Measurements from ENCODE around the gene RBM20.

Gene RBM20

DNA sequence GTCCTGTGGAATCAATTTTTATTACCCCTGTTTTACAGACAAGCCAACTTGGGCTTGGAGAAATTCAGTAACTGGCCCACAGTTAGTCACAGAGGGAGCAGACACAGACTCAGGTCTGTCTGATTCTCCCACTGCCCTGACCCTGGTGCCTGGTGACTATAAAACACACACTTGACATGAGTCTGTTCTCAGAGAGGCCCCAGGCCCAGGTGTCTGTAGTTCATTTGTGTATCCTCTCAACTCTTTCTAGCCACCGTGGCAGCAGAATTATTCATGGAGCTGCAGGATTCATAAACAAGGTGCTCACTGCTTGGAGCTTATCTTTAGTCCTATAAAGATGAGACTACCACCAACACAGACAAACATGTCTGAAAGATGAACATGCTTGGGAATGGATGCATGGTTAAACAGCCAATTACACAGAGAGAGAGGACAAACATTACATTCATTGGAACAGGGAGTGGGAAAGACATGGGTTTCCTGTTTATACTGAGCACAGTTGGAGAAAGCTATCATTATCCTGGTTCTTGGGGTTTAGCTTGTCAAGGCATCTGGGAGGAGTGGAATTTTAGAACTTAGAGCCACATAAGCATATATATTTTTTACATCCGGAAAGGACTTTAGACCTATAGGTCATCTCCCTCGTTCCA is 148.5 kb downstream of the RBM20 start:
- no peaks in the 10 kb centered on the region for H3K27me3 Mint-ChIP-seq (ENCODE audit: low read depth)
- H3K9me3 Mint-ChIP-seq = no peaks in the 10 kb centered on the region
- TF ChIP-seq, protein P1, sequence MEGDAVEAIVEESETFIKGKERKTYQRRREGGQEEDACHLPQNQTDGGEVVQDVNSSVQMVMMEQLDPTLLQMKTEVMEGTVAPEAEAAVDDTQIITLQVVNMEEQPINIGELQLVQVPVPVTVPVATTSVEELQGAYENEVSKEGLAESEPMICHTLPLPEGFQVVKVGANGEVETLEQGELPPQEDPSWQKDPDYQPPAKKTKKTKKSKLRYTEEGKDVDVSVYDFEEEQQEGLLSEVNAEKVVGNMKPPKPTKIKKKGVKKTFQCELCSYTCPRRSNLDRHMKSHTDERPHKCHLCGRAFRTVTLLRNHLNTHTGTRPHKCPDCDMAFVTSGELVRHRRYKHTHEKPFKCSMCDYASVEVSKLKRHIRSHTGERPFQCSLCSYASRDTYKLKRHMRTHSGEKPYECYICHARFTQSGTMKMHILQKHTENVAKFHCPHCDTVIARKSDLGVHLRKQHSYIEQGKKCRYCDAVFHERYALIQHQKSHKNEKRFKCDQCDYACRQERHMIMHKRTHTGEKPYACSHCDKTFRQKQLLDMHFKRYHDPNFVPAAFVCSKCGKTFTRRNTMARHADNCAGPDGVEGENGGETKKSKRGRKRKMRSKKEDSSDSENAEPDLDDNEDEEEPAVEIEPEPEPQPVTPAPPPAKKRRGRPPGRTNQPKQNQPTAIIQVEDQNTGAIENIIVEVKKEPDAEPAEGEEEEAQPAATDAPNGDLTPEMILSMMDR (IDR thresholded peaks at IDR 0.05; ENCODE audit: unreplicated experiment in 3 of 3) = no peak
- no peak overlapping the region for H3K4me3 Mint-ChIP-seq
- peaks cover 63% of the 10 kb centered on the region for H3K4me1 Mint-ChIP-seq
- H3K27ac Mint-ChIP-seq = peak overlapping the region; percentile 31 to 49 (median 40)
- H3K36me3 Mint-ChIP-seq (ENCODE audit: low read depth) = no peaks in the 10 kb centered on the region

DNA sequence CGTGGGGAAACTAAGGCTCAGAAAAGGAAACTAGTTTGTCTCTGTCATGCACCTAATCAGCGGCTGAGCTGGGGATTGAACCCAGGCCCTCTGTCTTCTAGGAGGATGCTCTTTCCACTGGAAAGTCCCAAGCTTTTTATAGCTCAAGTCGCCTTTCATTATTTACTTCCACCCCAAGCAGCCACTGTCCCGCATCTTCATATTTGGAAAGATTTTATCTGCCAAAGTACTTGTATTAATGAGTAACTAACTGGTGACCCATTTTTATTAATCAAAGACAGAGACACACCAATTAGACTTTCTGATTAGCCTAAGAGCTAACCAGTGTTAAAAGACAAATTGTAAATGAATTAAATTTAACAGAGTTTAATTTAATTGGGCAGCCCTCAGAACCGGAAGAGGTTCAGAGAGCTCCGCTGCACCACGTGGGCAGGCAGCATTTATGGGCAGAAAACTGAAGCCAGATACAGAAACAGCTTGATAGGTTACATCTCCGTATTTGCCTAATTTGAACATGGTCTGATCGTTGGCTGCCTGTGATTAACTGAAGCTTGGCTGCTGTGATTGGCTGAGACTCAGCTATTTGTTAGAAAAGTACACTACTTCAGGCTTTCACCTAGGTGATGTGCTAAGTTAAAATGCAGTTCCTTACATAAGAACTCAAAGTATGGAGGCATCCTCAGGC is 149.1 kb downstream of the RBM20 start:
- Mint-ChIP-seq H3K4me3 (no peak overlapping the region), H3K36me3 (ENCODE audit: low read depth) (peaks cover 3% of the 10 kb centered on the region), H3K9me3 (no peaks in the 10 kb centered on the region), H3K27me3 (ENCODE audit: low read depth) (no peaks in the 10 kb centered on the region), H3K27ac (peak overlapping the region; percentile 33 to 49 (median 40)), H3K4me1 (peaks cover 63% of the 10 kb centered on the region)
- TF ChIP-seq, protein P1 (IDR thresholded peaks at IDR 0.05; ENCODE audit: unreplicated experiment in 3 of 3) = no peak

- no peak overlapping the region for H3K4me3 Mint-ChIP-seq
- H3K27ac Mint-ChIP-seq = peak overlapping the region; percentile 36 to 49 (median 40)
- H3K27me3 Mint-ChIP-seq (ENCODE audit: low read depth) = no peaks in the 10 kb centered on the region
- TF ChIP-seq, protein P1 (IDR thresholded peaks at IDR 0.05; ENCODE audit: unreplicated experiment in 3 of 3) = no peak
- H3K9me3 Mint-ChIP-seq = no peaks in the 10 kb centered on the region
- H3K4me1 Mint-ChIP-seq = peaks cover 58% of the 10 kb centered on the region
- H3K36me3 Mint-ChIP-seq (ENCODE audit: low read depth) = peaks cover 3% of the 10 kb centered on the region
Observed at GRCh38 chr10:110793886-110794285, 149.8 kb downstream of the RBM20 start.

GRCh38 chr10:110794808-110795207 is 150.7 kb downstream of the RBM20 start:
- H3K27ac Mint-ChIP-seq = peak overlapping the region in 2 of 3 experiments; percentile 50 to 89
- TF ChIP-seq, protein P1 (IDR thresholded peaks at IDR 0.05; ENCODE audit: unreplicated experiment in 3 of 3) = no peak
- H3K4me1 Mint-ChIP-seq = peaks cover 52% of the 10 kb centered on the region
- H3K27me3 Mint-ChIP-seq (ENCODE audit: low read depth) = no peaks in the 10 kb centered on the region
- no peaks in the 10 kb centered on the region for H3K9me3 Mint-ChIP-seq
- H3K36me3 Mint-ChIP-seq (ENCODE audit: low read depth) = peaks cover 3% of the 10 kb centered on the region
- no peak overlapping the region for H3K4me3 Mint-ChIP-seq

DNA sequence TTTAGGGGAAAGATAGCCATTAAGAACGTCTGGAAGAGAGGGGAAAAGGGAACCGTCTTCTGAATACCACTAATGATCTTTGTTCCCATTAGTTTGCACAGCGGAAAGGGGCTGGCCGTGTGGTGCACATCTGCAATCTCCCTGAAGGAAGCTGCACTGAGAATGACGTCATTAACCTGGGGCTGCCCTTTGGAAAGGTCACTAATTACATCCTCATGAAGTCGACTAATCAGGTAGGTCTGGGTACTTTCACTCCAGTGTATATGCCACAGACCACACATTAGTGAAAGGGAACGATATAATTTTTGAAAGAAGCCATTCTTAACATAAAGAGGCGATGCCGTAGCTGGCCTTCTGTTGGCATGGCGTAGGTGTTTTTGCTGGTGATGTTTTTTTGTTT is 153.3 kb downstream of the RBM20 start:
- peaks cover 40% of the 10 kb centered on the region for H3K4me1 Mint-ChIP-seq
- no peaks in the 10 kb centered on the region for H3K9me3 Mint-ChIP-seq
- TF ChIP-seq, protein P1 (IDR thresholded peaks at IDR 0.05; ENCODE audit: unreplicated experiment in 3 of 3) = no peak
- no peak overlapping the region for H3K27ac Mint-ChIP-seq
- H3K27me3 Mint-ChIP-seq (ENCODE audit: low read depth) = no peaks in the 10 kb centered on the region
- H3K4me3 Mint-ChIP-seq = no peak overlapping the region
- peaks cover 10% of the 10 kb centered on the region for H3K36me3 Mint-ChIP-seq (ENCODE audit: low read depth)
